ENCODE results near the gene ELAVL3. TPM values are rescaled to one million over a fixed set of nuclear protein-coding genes. Genes with fewer than 3 reads are reported as not detected.
"Not testable (repeated sequence)": the region's sequence is repeated elsewhere in the genome, so short reads cannot be mapped to it uniquely, and the experiment has no call there.

Gene ELAVL3
- total RNA-seq, 1 donor from 2014 or later = not detected

DNA sequence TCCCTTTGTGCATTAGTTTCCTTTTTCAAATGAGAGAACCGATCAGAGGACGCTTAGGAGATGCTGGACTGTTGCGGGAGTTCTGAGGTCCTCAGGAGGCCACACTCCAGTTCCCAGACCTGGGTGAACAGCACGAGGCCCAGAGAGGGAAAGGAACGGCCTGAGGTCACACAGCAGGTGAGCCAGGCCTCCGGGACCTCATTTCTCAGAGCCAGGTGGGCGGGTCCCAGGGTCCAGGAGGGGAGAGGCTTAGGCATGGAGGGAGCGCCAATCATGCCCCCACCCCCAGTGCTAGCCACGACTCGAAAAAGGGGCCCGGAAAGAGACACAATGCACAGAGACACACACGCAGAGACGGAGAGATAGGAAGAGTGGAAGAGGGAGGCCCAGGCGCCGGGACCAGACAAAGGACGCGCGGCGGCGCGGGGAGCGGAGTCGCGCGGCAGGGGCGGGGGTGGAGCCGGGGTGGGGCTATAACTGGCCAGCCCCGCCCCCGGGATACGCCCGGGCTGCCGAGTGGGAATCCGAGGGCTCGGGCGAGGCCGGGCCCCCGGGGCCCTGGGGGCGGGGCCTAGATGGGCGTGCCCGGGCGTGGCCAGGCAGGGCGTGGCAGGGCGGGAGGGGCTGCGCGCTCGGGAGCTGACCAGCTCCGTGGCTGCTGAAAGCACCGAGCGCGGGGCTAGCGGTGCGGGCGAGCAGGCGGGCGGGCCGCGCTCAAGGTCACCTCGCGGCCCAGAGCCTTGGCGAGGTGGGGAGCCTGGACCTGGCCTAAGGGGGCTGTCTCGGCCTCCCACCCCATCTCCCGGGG lies 1.6 kb downstream of the ELAVL3 start:
- no peaks in the 10 kb centered on the region for H3K36me3 ChIP-seq (ENCODE audit: control insufficient read depth, insufficient read depth, low read length)
- no peak overlapping the region for H3K4me3 ChIP-seq (ENCODE audit: low read depth, low read length)
- DNase-seq (ENCODE audit: low read depth) = no peak
- no peak for TF ChIP-seq CTCF (IDR thresholded peaks at IDR 0.05; ENCODE audit: insufficient read depth, low read length, poor library complexity, severe bottlenecking)
- H3K27me3 ChIP-seq (ENCODE audit: control insufficient read depth, insufficient read depth, low read length) = peaks cover 53% of the 10 kb centered on the region

DNA sequence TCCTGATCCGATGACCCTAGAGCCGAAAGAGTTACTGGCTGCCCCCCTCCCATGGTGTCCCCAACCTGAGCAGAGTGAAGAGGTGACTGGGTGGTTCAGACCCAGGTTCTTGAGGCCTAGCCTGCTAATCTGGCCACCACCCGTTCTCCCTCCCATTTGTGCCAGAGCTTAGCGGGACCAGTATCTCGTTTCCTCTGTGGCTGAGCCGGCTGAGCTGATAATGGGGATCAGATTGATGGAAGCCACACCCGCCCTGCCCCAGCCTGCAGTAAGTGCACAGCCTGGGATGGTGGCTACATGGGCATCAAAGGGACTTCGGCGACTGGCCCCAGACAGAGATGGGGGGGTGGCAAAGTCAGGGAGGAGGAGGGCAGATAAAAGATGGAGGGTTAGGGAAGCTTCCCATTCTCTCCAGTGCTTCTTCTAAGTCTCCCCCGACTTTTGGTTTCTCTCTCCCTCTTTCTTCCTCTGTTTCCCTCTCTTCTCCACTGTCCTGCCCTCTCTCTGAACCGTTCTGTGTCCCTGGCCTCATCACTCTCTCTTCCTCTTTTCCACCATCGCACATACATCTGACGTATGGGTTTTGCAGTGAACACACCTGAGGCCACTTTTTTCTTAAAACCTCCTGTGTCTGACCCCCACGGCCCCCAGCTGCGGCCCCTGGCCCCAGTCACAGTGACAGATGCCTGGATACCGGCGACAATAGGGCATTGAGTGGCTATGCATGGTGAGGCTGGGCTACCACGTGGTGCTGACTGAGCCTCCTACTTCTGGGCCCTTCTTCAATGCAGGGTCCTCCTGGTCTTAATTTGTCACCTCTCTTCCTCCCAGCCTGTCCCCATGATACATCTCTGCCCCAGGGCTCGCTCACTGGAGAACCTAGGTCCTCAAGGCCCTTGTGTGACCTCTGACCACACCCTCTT lies 2.4 kb downstream of the ELAVL3 start:
- Histone ChIP-seq H3K36me3 (ENCODE audit: control insufficient read depth, insufficient read depth, low read length) (no peaks in the 10 kb centered on the region), H3K4me3 (ENCODE audit: low read depth, low read length) (no peak overlapping the region), H3K27me3 (ENCODE audit: control insufficient read depth, insufficient read depth, low read length) (peaks cover 56% of the 10 kb centered on the region)
- DNase-seq (ENCODE audit: low read depth) = no peak
- no peak for TF ChIP-seq CTCF (IDR thresholded peaks at IDR 0.05; ENCODE audit: insufficient read depth, low read length, poor library complexity, severe bottlenecking)

DNA sequence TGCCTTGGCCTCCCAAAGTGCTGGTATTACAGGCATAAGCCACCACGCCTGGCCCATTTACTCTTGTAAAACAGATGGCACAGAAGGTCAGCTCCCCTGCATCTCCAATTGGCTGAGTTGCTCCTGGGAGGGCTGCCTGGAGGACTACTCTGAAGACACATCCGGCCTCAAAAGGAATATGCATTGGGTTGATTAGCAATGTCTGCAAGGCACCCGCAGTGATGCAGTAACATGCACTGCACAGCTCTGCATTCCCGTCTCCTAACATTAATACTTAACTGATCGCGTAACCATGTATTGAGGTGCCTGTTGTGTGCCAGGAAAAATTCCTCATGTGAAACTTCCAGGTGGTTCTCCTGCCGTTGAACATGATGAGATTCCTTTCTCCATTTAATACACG lies 5.0 kb downstream of the ELAVL3 start:
- Histone ChIP-seq H3K27me3 (ENCODE audit: control insufficient read depth, insufficient read depth, low read length) (peaks cover 33% of the 10 kb centered on the region), H3K4me3 (ENCODE audit: low read depth, low read length) (no peak overlapping the region), H3K36me3 (ENCODE audit: control insufficient read depth, insufficient read depth, low read length) (no peaks in the 10 kb centered on the region)
- no peak for TF ChIP-seq CTCF (IDR thresholded peaks at IDR 0.05; ENCODE audit: insufficient read depth, low read length, poor library complexity, severe bottlenecking)
- no peak for DNase-seq (ENCODE audit: low read depth)

- DNase-seq (ENCODE audit: low read depth); H3K36me3 ChIP-seq (ENCODE audit: control insufficient read depth, insufficient read depth, low read length); H3K4me3 ChIP-seq (ENCODE audit: low read depth, low read length): not testable (repeated sequence)
- H3K27me3 ChIP-seq (ENCODE audit: control insufficient read depth, insufficient read depth, low read length) = peaks cover 28% of the 10 kb centered on the region
These were observed 5.5 kb downstream of the ELAVL3 start for GRCh38 chr19:11475343-11475742.

GRCh38 chr19:11473725-11474124 lies 7.1 kb downstream of the ELAVL3 start:
- Histone ChIP-seq H3K27me3 (ENCODE audit: control insufficient read depth, insufficient read depth, low read length) (peaks cover 12% of the 10 kb centered on the region), H3K4me3 (ENCODE audit: low read depth, low read length) (no peak overlapping the region), H3K36me3 (ENCODE audit: control insufficient read depth, insufficient read depth, low read length) (no peaks in the 10 kb centered on the region)
- TF ChIP-seq CTCF (IDR thresholded peaks at IDR 0.05; ENCODE audit: insufficient read depth, low read length, poor library complexity, severe bottlenecking) = no peak
- DNase-seq (ENCODE audit: low read depth) = no peak

GRCh38 chr19:11468266-11468845 lies 12.5 kb downstream of the ELAVL3 start:
- not testable (repeated sequence) for H3K4me3 ChIP-seq (ENCODE audit: low read depth, low read length); DNase-seq (ENCODE audit: low read depth); H3K27me3 ChIP-seq (ENCODE audit: control insufficient read depth, insufficient read depth, low read length); H3K36me3 ChIP-seq (ENCODE audit: control insufficient read depth, insufficient read depth, low read length)
